ENCODE measurements around the gene UBE4A.

GRCh38 chr11:118415739-118416068, 56.3 kb downstream of the UBE4A start:
- TF ChIP-seq CTCF (IDR thresholded peaks at IDR 0.05; ENCODE audit: low read depth, low read length) (no peak), POLR2A (IDR thresholded peaks at IDR 0.05; ENCODE audit: extremely low read depth, insufficient read length) (no peak), MAX (IDR thresholded peaks at IDR 0.05; ENCODE audit: low read depth, low read length) (no peak)

Data from NB4 (cell line).